Suprapubic skin (tissue), 3 donors: ENCODE data around the gene OR11G2.

Experiments used
- POLR2AphosphoS5 ChIP-seq, 3 donors: sonication (generic); formaldehyde crosslinking; IDR thresholded peaks; one replicate each; pipeline ENCODE4 v1.6.1; 2017; ENCODE audit warnings: antibody characterized with exemption in 3 of 3
- TF ChIP-seq, protein P1 (sequence below), 2 donors: fragments of 200-600 bp in 1 of 2; fragments of 450-650 bp in 1 of 2; sonication (generic) in 1 of 2; IDR thresholded peaks; one replicate each; pipeline ENCODE4 v1.5.1; 2016 to 2019; ENCODE audit warnings: antibody characterized with exemption in 2 of 2, mild to moderate bottlenecking in 1 of 2, moderate library complexity in 1 of 2

DNA sequence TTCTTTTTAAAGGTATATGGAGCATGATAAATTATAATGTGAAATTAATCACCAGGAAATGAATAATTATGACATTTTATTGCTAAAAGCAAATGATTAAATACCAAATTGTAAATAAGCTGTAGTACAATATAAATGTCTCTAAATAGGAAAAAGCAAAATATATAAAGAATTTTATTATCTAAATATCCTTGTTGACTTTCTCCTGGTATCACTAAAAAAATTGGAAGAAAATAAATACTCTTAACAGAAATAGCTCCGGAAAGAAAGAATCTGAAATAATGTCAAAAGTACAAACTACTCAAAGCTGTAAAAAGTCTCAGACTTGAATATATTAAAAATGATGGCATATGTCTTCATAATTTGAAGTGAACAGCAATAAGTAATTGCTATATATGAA lies 38.0 kb downstream of the OR11G2 start, which contains the start of gene OR11H7:
- no peak for TF ChIP-seq POLR2AphosphoS5 (IDR thresholded peaks at IDR 0.05)
- TF ChIP-seq, protein P1, sequence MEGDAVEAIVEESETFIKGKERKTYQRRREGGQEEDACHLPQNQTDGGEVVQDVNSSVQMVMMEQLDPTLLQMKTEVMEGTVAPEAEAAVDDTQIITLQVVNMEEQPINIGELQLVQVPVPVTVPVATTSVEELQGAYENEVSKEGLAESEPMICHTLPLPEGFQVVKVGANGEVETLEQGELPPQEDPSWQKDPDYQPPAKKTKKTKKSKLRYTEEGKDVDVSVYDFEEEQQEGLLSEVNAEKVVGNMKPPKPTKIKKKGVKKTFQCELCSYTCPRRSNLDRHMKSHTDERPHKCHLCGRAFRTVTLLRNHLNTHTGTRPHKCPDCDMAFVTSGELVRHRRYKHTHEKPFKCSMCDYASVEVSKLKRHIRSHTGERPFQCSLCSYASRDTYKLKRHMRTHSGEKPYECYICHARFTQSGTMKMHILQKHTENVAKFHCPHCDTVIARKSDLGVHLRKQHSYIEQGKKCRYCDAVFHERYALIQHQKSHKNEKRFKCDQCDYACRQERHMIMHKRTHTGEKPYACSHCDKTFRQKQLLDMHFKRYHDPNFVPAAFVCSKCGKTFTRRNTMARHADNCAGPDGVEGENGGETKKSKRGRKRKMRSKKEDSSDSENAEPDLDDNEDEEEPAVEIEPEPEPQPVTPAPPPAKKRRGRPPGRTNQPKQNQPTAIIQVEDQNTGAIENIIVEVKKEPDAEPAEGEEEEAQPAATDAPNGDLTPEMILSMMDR (IDR thresholded peaks at IDR 0.05) = no peak
